ENCODE measurements around the gene KANK2.
"Not testable (repeated sequence)": the region's sequence is repeated elsewhere in the genome, so short reads cannot be mapped to it uniquely, and the experiment has no call there.

The KANK2 gene

DNA sequence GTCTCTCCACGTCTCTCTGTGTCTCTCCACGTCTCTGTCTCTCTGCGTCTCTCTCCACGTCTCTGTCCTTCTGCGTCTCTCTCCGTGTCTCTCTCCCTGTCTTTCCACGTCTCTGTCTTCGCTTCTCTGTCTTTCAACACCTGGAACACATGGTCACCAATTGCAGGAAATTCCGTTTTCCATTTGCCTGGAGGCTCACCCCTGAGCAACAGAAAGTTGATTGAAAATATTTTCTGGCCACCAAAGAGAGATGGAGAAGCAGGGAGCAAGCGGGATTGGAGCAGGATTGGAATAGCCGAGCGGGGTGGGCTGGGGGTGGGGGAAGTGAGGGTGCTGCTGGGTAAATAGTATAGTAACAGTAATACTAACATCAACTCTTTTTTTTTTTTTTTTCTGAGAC lies 1.7 kb downstream of the KANK2 start:
- DNase-seq, result no peak

DNA sequence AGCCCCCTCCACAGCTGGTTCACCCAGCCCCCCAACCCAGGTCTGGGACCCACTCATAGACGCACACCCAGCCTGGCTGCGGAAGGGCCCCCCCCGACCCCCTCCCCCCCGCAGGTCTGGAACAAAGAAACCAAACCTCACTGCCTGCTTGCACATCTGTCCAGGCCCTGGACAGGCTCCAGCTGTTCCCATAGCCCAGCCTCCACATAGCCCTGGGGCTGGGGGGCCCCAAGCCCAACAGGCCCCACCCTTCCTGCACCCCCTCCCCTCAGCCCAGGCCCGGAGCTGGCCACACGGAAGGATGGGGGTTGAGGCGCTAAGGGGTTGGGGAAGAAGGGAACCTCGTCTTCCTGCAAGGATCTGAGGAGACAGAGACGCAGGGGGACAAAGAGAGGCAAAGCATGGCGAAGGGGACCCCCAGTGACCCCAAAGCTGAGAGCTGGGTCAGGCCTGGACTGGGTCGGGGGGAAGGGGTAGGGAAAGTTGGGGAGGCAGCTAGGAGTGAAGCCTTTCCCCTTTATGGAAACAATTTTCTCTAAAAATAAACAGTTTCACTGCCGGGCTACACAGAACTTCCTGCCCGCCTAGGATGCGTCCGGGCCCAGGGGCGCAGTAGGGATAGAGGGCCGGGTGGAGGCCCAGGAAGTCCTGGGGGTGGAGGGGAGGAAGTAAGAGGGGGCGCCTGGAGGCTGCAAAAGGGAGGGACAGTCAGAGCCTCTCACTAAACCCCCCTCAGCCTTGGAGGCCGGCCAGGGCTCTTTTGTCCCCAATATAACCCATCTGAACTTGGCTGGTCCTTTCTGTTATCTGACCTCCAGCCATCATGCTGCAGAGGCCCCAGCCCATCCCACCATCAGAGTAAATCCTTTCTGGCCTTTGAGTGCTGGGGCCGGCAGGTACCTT lies 2.4 kb downstream of the KANK2 start:
- peak; percentile 22 for DNase-seq

DNA sequence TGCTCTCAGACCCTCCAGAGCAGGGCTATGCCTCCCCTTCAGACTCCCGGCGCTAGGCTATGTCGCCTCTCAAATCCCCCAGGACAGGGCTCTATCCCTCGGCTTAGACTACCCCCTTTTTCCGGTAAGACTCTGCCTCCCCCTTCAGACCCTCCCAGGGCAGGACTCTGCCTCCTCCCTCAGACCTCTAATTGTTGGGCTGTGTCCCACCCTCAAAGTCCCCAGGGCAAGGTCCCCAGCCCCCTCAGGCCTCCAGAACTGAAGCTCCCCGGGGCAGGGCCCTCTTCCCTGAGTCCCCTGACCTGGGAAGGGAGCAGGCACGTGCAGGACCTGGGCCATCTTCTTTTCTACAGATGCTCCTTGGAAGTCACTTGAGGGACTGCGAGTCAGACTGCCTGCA lies 3.2 kb downstream of the KANK2 start:
- DNase-seq, result no peak

- DNase-seq, result no peak
Measured at GRCh38 chr19:11192957-11193939, 4.1 kb downstream of the KANK2 start.

DNA sequence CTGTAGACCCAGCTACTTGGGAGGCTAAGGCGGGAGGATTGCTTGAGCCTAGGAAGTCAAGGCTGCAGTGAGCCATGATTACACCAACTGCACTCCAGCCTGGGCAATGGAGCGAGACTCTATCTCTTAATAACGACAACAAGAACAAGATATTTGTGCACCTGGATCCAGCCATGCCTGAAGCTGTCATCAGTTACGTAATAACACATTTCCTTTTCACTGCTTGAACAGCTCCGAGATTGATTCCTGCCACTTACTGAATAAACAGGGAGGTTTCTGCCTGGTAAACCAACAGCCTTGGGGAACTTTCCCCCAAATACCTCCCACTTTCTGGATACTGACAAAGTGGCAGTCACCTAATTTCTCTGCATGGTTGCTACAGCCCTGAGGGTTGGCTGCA lies 5.4 kb downstream of the KANK2 start:
- DNase-seq, result no peak

GRCh38 chr19:11191273-11191755 lies 6.0 kb downstream of the KANK2 start:
- DNase-seq, result peak; percentile 95

- no peak for DNase-seq
Measured at GRCh38 chr19:11190501-11190900, 6.8 kb downstream of the KANK2 start.

DNA sequence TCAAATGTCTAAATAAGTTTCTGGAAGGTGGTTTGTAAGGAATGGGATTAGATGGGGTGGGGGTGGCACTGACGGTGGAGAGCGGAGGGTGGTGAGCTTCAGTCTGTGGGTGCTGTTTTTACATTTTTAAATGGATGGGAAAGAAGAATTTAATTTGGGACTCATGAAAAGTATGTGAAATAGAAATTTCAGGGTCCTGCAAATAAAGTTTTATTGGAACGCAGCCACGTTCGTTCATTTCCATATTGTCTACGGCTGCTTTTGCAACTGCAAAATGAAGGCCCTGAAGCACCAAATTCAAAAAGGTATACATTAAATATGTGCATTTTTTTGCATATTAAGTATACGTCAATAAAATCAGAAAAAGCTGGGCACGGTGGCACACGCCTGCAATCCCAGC lies 9.9 kb downstream of the KANK2 start:
- no peak for DNase-seq

DNA sequence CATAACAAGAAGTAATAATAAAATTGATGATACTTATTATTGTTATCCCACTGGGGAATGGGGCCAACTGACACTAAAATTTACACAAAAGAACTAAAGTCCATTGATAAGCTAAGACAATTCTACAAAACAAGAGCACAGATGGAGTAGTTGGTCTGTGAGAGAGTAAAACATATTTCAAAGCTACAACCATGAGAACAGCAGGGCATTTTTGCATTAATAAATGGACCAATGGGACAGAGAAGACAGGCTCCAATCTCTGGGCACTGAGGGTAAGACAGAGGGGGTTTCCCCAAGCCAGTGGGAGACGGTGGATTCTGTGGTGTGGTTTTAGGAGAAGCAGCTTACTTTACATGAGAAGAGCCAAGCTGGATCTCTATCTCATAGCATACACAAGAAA lies 14.4 kb downstream of the KANK2 start:
- DNase-seq, result no peak

DNA sequence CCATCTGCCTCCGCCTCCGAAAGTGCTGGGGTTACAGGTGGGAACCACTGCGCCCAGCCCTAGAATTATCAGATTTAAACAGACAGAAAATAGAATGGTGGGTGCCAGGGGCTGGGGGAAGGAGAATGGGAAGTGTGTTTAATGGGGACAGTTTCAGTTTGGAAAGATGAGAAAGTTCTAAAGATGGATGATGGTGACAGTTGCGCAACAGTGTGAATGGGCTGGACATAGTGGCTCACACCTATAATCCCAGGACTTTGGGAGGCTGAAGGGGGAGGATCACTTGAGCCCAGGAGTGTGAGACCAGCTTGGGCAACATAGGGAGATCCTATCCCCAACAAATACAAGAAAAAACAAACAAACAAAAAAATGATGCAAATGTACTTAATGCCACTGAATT lies 15.9 kb downstream of the KANK2 start:
- peak; percentile 30 for DNase-seq

GRCh38 chr19:11180975-11181374 lies 16.4 kb downstream of the KANK2 start:
- DNase-seq, result not testable (repeated sequence)

DNA sequence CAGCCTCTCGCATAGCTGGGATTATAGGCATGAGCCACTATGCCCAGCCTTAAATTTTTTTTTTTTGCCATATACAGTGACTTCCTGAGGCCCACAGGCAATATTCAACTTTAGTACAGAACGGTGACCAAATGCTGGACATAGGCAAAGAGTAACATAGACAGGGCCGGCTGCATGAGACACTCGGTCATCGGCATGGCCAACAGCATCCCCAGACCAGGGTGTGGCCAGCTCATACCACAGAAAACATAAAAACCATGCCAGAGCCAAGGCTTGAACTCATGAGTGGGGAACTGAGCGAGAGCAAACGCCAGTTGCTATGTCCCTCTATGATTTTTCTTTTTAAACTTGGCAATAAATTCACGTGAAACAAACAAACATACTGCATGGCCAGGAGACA lies 17.0 kb downstream of the KANK2 start:
- no peak for DNase-seq

GRCh38 chr19:11179716-11180297 lies 17.5 kb downstream of the KANK2 start:
- DNase-seq, result peak; percentile 59

GRCh38 chr19:11179145-11179465 lies 18.2 kb downstream of the KANK2 start:
- DNase-seq, result not testable (repeated sequence)

DNA sequence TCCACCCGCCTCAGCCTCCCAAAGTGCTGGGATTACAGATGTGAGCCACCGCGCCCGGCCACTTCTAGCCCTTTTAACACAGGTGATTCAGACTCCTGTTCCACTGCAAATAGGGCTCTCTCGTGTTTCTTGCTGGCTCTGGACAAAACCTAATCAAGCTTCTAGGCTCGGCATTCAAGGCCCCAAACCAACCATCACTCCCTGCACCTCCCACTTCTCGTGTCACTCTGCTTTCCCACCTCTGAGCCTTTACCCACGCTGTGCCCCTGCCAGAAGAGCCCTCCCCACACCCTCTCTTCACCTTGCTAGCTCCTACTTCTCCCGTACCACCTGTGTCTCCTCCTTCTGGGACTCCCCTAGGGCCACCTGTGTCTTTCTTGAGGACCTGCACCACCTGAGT lies 19.8 kb downstream of the KANK2 start:
- no peak for DNase-seq

GRCh38 chr19:11176466-11177193 lies 20.7 kb downstream of the KANK2 start:
- DNase-seq, result no peak

GRCh38 chr19:11175920-11176319 lies 21.4 kb downstream of the KANK2 start:
- no peak for DNase-seq

- no peak for DNase-seq
Measured at GRCh38 chr19:11174336-11174735, 23.0 kb downstream of the KANK2 start.

GRCh38 chr19:11173516-11174155 lies 23.7 kb downstream of the KANK2 start:
- DNase-seq, result no peak

DNA sequence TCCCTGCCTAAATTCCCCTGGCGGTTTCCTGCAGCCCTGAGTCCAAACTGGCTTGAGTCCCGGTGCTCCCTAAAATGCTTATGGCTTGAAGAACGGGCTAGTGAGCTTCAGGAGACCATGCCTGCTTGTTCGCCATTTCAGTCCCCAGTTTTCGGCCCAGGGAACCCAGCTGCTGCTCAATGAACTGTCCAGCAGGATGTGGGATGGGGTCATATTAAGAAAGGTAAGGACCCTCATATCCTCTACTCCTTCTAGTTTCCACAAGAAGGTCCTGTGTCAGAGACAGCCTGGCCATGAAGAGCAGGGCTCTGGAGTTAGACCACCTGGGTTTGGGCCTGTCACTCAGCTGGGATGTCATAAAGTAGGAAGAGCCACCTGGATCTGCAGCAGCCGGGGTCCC lies 24.8 kb downstream of the KANK2 start:
- no peak for DNase-seq

- DNase-seq, result no peak
Measured at GRCh38 chr19:11171144-11171543, 26.2 kb downstream of the KANK2 start.
